DMS53 treated with DMSO at 0.1 percent for 48 hours (cell line): ENCODE measurements around the gene SLC36A4.
"Not testable (repeated sequence)": the region's sequence is repeated elsewhere in the genome, so short reads cannot be mapped to it uniquely, and the experiment has no call there.

Source experiments
- DNase-seq: peaks from one replicate; lab custom pipeline; 2025; ENCODE audit not compliant: unreplicated experiment; lab: John Stamatoyannopoulos, UW

Gene SLC36A4

GRCh38 chr11:93194673-93195291 lies 3.0 kb downstream of the SLC36A4 start:
- DNase-seq, result no peak

DNA sequence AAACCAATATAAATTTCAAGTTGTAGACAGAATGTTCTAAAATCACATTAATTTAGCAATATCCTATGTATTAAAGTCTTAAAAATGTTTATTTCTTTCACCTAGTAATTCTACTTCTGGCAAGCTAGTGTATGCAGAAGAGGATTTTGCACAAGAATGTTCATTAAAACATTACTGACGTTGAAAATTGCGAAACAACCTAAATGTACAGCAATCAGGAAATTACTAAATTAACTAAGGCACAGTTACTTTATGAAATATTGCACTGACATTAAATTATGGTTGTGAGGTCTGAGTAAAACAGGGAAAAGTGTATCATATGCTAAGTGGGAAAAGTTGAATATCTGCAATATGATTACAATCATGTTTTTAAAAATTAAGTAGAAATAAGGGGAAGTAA lies 4.1 kb downstream of the SLC36A4 start:
- DNase-seq, result no peak

DNA sequence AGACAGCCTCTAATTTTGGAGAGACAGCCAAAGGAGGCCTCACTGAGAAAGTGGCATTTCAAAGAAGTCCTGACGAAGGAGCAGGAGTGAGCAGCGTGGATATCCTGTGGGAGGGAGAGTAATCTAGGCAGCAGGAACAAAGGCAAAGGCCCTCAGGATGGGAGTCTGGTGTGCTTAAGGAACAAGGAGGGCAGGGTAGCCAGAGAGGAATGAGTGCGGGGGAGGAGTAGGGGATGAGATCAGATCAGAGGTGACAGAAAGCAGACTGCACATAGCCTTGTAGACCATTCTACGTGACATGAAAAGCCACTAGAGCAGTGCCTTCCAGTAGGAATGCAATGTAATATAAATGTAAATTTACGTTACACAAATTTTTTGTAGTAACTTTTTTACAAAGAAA lies 5.6 kb downstream of the SLC36A4 start:
- no peak for DNase-seq

DNA sequence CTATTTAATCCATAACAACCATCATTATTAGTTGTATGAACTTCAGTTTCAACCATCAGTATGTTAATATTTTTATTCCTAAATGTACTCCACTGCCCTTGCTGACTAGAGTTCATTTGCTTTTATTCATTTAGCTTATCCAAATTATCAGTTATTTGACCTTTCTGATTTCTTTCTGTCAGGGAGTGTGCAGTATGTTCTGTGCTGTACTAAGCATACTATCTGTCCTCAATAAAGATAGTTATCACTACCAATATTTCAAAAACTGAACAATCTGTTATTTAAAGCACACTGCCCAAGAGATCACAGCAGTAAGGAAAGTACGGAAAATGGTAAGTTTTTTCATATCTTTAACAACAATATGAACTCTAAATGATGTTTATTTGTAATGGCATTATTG lies 8.3 kb downstream of the SLC36A4 start:
- no peak for DNase-seq

DNA sequence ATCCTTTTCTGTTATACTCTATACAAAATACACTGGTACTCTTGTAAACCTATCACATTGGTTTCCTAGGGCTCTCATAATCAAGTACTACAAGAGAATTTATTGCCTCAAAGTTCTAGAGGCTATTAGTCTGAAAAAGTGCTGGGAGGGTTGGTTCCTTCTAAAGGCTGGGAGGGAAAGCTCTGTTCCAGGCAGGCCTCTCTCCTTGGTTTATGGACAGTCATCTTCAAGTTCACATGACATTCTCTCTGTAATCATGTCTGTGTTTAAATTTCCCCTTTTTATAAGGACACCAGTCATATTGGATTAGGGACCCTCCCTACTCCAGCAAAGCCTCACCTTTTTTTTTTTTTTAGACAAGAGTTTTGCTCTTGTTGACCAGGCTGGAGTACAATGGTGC lies 9.1 kb downstream of the SLC36A4 start:
- DNase-seq, result no peak

GRCh38 chr11:93187290-93187689 lies 10.5 kb downstream of the SLC36A4 start:
- DNase-seq, result no peak

GRCh38 chr11:93177891-93178290 lies 19.9 kb downstream of the SLC36A4 start:
- not testable (repeated sequence) for DNase-seq

GRCh38 chr11:93169950-93170561 lies 27.7 kb downstream of the SLC36A4 start:
- peak; percentile 32 for DNase-seq

GRCh38 chr11:93169143-93169542 lies 28.6 kb downstream of the SLC36A4 start:
- no peak for DNase-seq

- DNase-seq, result no peak
Observed at GRCh38 chr11:93166862-93167261, 30.9 kb downstream of the SLC36A4 start.

- no peak for DNase-seq
Observed at GRCh38 chr11:93166194-93166593, 31.6 kb downstream of the SLC36A4 start.

DNA sequence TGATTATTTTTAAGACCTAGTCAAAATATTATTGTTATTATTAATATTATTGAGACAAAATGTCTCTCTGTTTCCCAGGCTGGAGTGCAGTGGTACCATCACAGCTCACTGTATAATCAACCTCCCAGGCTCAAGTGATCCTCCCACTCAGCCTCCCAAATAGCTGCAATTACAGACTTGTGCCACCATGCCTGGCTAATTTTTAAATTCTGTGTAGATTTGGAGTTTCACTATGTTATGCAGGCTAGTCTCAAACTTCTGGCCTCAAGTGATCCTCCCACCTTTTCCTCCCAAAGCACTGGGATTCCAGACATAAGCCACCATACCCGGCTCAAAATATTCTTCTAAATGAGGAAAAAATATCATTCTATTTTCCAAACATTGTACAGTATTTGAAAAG lies 37.0 kb downstream of the SLC36A4 start:
- DNase-seq, result no peak

- no peak for DNase-seq
Observed at GRCh38 chr11:93160156-93160555, 37.6 kb downstream of the SLC36A4 start.

DNA sequence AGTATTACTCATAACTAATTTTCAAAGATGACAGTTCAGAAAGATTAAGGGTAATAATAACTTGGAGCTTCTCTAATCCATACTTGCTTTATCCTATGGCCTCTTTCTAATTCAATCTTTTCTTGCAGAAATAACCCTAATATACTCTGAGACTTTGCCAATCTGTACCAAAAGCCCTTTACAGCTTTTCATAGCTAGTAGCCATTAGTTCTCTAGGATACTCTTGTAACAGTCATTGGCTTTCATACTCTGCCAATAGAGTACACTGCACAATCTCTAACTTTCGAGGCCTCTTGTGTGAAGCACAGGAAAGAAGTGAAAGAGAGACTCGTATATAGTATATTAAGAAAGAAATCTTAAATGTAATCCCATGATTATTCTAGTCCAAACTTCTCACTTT lies 38.1 kb downstream of the SLC36A4 start:
- DNase-seq, result no peak

- DNase-seq, result no peak
Observed at GRCh38 chr11:93155738-93156137, 42.1 kb downstream of the SLC36A4 start.

GRCh38 chr11:93145390-93145915 lies 52.3 kb downstream of the SLC36A4 start:
- DNase-seq, result no peak

DNA sequence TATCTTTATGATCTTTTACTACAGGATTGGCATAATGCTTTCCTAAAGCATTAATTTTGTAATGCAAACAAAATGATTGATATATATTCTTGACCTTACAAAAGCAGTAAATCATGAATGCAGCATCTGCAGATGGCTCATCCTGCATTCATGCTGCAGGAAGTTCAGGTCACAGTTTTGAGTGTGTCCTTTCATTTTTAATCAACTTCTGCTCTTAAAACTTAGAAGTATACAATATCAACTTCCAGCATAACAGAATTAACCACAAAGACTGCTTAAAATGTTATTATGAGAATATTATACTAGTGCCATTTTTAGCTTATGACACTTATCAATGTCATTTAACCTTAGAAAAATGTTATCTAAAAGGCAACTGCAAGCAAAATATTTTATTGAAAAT lies 54.0 kb downstream of the SLC36A4 start:
- DNase-seq, result no peak

DNA sequence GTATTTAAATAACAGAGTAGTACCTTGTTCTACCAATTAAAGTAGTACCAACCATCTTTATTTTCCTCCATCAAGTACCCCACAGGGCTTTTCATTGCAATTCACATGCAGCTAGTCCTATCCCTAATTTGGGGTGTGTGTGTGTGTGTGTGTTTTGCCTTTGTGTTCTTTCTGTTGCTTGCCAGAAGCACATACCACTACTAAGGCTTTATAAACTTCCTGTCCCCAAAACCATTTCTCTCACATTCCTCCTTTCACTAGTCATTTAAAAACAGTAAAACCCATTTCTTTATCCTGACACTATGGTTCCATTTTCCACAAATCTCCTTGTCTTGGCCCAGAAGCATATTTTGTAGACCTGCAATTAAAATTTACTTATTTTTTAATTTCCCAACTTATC lies 54.6 kb downstream of the SLC36A4 start:
- DNase-seq, result no peak

DNA sequence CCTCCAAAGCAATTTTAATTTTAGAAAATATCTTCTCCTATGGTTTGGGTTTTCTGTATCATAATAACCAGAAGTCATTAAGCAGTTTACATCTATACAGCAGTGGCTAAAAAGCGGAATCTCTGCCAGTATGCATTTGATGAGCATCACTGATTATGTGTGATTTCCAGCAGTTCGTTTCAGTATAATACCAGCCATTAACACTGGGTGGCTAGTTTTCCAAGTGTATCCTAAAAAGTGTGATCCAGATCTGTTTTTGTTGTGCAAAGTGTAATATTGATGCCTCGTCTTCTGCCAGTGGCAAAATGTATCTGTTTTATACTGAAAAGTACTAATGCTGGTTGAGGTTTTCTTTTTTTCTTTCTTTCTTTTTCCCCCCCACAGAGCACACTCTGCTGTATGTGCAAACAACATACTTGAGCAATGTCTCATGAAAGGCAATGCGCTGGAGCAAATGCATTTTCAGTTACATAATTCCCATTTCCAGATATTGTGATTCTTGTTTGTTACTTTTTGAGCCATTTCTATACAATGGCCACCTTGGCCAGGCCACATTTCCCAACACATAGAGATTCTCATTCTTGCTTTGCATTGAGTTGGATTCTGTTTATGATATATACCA lies 64.2 kb downstream of the SLC36A4 start:
- no peak for DNase-seq

- DNase-seq, result no peak
Observed at GRCh38 chr11:93132836-93133235, 65.0 kb downstream of the SLC36A4 start.

- peak; percentile 70 for DNase-seq
Observed at GRCh38 chr11:93131709-93132108, 66.1 kb downstream of the SLC36A4 start.

DNA sequence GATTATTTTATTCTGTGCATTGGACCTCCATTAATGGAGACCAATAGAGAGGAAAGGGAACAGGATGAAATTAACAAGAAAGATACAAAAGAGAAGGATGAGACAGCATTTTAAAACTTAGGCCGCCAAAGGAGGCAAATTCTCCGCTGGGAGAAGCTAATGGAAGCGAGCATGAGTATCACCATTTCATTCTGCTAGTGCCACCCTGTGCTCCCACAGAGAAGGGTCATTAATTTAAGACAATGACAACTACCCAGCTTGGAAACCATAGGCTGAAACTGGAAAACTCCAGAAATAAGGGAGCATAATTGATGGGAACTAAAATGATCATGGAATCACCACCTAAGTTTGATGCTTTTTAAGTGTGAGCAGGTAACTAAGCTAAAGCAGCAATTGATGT lies 69.2 kb downstream of the SLC36A4 start:
- no peak for DNase-seq
